Testis (tissue), 3 donors: ENCODE data around the gene UCHL5. TPM values are rescaled to one million over a fixed set of nuclear protein-coding genes. Genes with fewer than 3 reads are reported as not detected.

Experiments
- DNase-seq: peaks from one replicate; pipeline ENCODE4 v3.0.0-alpha.2; 2019
- H3K27ac ChIP-seq, 2 donors: fragments of 200-600 bp; sonication (generic); one replicate each; pipeline ENCODE4 v1.5.1; 2019
- H3K27me3 ChIP-seq: fragments of 200-600 bp; sonication (generic); one replicate; pipeline ENCODE4 v1.5.1; 2019
- H3K36me3 ChIP-seq: fragments of 200-600 bp; sonication (generic); one replicate; pipeline ENCODE4 v1.5.1; 2017; ENCODE audit warnings: low read depth; ENCODE audit errors: missing control alignments
- H3K4me1 ChIP-seq: fragments of 200-600 bp; sonication (generic); one replicate; pipeline ENCODE4 v1.5.1; 2019
- H3K4me3 ChIP-seq, 2 donors: fragments of 200-600 bp; sonication (generic); one replicate each; pipeline ENCODE4 v1.5.1; 2017 to 2019
- H3K9me3 ChIP-seq: fragments of 200-600 bp; sonication (generic); one replicate; pipeline ENCODE4 v1.5.1; 2017
- CTCF ChIP-seq, 3 experiments: fragments of 450-650 bp in 2 of 3; fragments of 200-600 bp in 1 of 3; sonication (generic) in 1 of 3; IDR thresholded peaks; one replicate each; pipeline ENCODE4 v1.5.1; 2016 to 2019; ENCODE audit warnings: antibody characterized with exemption in 3 of 3, mild to moderate bottlenecking in 2 of 3, moderate library complexity in 1 of 3
- POLR2A ChIP-seq: fragments of 450-650 bp; IDR thresholded peaks from one replicate; pipeline ENCODE4 v1.6.1; 2017; ENCODE audit warnings: antibody characterized with exemption, mild to moderate bottlenecking, moderate library complexity
- WGBS, 2 donors: methylation state at CpG; one replicate each; pipeline ENCODE4 v1.1.5; 2018; 5-methylcytosine and 5-hydroxymethylcytosine counted together
- intact Hi-C: fragments of 100-400 bp; cut with DNase I; formaldehyde crosslinking; loops from one replicate; pipeline ENCODE4 v1.15.1; 2023; ENCODE audit warnings: low total_unique reads
- polyA plus RNA-seq: library from polyadenylated mRNA; stranded (reverse); fragments of 350-450 nt; fragmentation: Illumina TruSeq; extraction: RNeasy Lipid Tissue Mini Kit (QIAGEN cat#74804); gene quantifications from one replicate; pipeline ENCODE4 v1.2.3, GENCODE V29; 2014; ENCODE audit warnings: low read depth, low replicate concordance; ENCODE audit not compliant: insufficient read depth
- total RNA-seq, 2 donors: library from RNA; depleted of rRNA; stranded (reverse); fragments of >200 nt; gene quantifications; one replicate each; pipeline ENCODE4 v1.2.3, GENCODE V29; 2016

Gene UCHL5
- total and polyA plus RNA-seq, 3 donors from 2014 or later = 17.9 to 55.5 (median 38.5) TPM

- 0 to 1% methylated on average over 24 of the region's 24 CpGs for WGBS, 2 donors
- intact Hi-C loops = no loop called here
- H3K4me1 ChIP-seq = peaks cover 5% of the 10 kb centered on the region
Observed at GRCh38 chr1:193104502-193104906, 45.3 kb upstream of the UCHL5 start.

GRCh38 chr1:193103759-193104501 lies 44.8 kb upstream of the UCHL5 start:
- DNase-seq = no peak
- WGBS, 2 donors = 17 to 19% methylated on average over 9 of the region's 9 CpGs
- TF ChIP-seq CTCF (IDR thresholded peaks at IDR 0.05) (no peak), POLR2A (no peak)
- no peaks in the 10 kb centered on the region for H3K36me3 ChIP-seq
- peak overlapping the region; percentile 82 to 89 for H3K4me3 ChIP-seq
- H3K27me3 ChIP-seq = no peaks in the 10 kb centered on the region
- H3K9me3 ChIP-seq = no peaks in the 10 kb centered on the region
- intact Hi-C loops = no loop called here
- peak overlapping the region; percentile 78 to 87 for H3K27ac ChIP-seq
- H3K4me1 ChIP-seq = peaks cover 5% of the 10 kb centered on the region

More at GRCh38 chr1:193104502-193104906, 45.3 kb upstream of the UCHL5 start:
- H3K27me3 ChIP-seq = no peaks in the 10 kb centered on the region
- no peaks in the 10 kb centered on the region for H3K9me3 ChIP-seq
- DNase-seq = peak; percentile 50
- H3K36me3 ChIP-seq = no peaks in the 10 kb centered on the region
- peak overlapping the region; percentile 82 to 89 for H3K4me3 ChIP-seq
- H3K27ac ChIP-seq = peak overlapping the region; percentile 78 to 87
- TF ChIP-seq POLR2A (no peak), CTCF (IDR thresholded peaks at IDR 0.05) (no peak)

- WGBS, 2 donors = 69 to 78% methylated on average over 5 of the region's 5 CpGs
- TF ChIP-seq CTCF (IDR thresholded peaks at IDR 0.05) (no peak), POLR2A (no peak)
- intact Hi-C loops = no loop called here
Observed at GRCh38 chr1:193102662-193103061, 43.5 kb upstream of the UCHL5 start.

GRCh38 chr1:193094112-193094511 lies 35.0 kb upstream of the UCHL5 start:
- TF ChIP-seq POLR2A (no peak), CTCF (IDR thresholded peaks at IDR 0.05) (no peak)
- H3K36me3 ChIP-seq = no peaks in the 10 kb centered on the region
- H3K4me1 ChIP-seq = no peaks in the 10 kb centered on the region
- no peak for DNase-seq
- H3K4me3 ChIP-seq = no peak overlapping the region
- intact Hi-C loops = no loop called here
- WGBS, 2 donors = 91 to 95% methylated on average over 11 of the region's 11 CpGs
- H3K27ac ChIP-seq = no peak overlapping the region
- H3K27me3 ChIP-seq = no peaks in the 10 kb centered on the region
- H3K9me3 ChIP-seq = no peaks in the 10 kb centered on the region

More at GRCh38 chr1:193102662-193103061, 43.5 kb upstream of the UCHL5 start:
- Histone ChIP-seq H3K9me3 (no peaks in the 10 kb centered on the region), H3K4me3 (no peak overlapping the region), H3K27me3 (no peaks in the 10 kb centered on the region), H3K4me1 (peaks cover 5% of the 10 kb centered on the region), H3K27ac (no peak overlapping the region), H3K36me3 (no peaks in the 10 kb centered on the region)
- no peak for DNase-seq

- H3K4me3 ChIP-seq = no peak overlapping the region
- no peak overlapping the region for H3K27ac ChIP-seq
- TF ChIP-seq POLR2A = no peak
- TF ChIP-seq CTCF (IDR thresholded peaks at IDR 0.05) = no peak
- no peaks in the 10 kb centered on the region for H3K9me3 ChIP-seq
- H3K4me1 ChIP-seq = no peaks in the 10 kb centered on the region
- no peaks in the 10 kb centered on the region for H3K36me3 ChIP-seq
- H3K27me3 ChIP-seq = no peaks in the 10 kb centered on the region
- 59 to 60% methylated on average over 1 of the region's 1 CpG for WGBS, 2 donors
- no peak for DNase-seq
- intact Hi-C loops = no loop called here
Observed at GRCh38 chr1:193090865-193091264, 31.7 kb upstream of the UCHL5 start.
